Dendritic cell treated with granulocyte-macrophage colony-stimulating factor and Interleukin-4, amounts not matched to agents 40 ng/mL and 50 ng/mL, for 4 days (primary cell): ENCODE data around the gene NOSTRIN.
"Not testable (repeated sequence)": the region's sequence is repeated elsewhere in the genome, so short reads cannot be mapped to it uniquely, and the experiment has no call there.

ENCODE experiments used
- H3K27ac Mint-ChIP-seq: one replicate; pipeline ENCODE4 v1.8.0; 2022; ENCODE audit warnings: mild to moderate bottlenecking, mixed read lengths
- H3K27me3 Mint-ChIP-seq: one replicate; pipeline ENCODE4 v1.8.0; 2022; ENCODE audit warnings: mild to moderate bottlenecking, mixed read lengths
- H3K36me3 Mint-ChIP-seq: one replicate; pipeline ENCODE4 v1.8.0; 2022; ENCODE audit warnings: low read depth, mixed read lengths
- H3K4me1 Mint-ChIP-seq: one replicate; pipeline ENCODE4 v1.8.0; 2022; ENCODE audit warnings: low read depth, mixed read lengths
- H3K4me3 Mint-ChIP-seq: one replicate; pipeline ENCODE4 v1.8.0; 2022; ENCODE audit warnings: mild to moderate bottlenecking, moderate library complexity, mixed read lengths
- H3K9me3 Mint-ChIP-seq: one replicate; pipeline ENCODE4 v1.8.0; 2022; ENCODE audit warnings: mixed read lengths
- intact Hi-C: fragments of 100-400 bp; cut with micrococcal nuclease; formaldehyde crosslinking; loops from one replicate; pipeline ENCODE4 v1.15.0; 2022

Gene NOSTRIN

GRCh38 chr2:168853471-168853870, 51.0 kb downstream of the NOSTRIN start:
- Mint-ChIP-seq H3K36me3 (peaks cover 7% of the 10 kb centered on the region), H3K4me3 (no peak overlapping the region), H3K27ac (no peak overlapping the region), H3K4me1 (no peaks in the 10 kb centered on the region), H3K9me3 (no peaks in the 10 kb centered on the region), H3K27me3 (no peaks in the 10 kb centered on the region)
- intact Hi-C loops, result no loop called here

- Mint-ChIP-seq H3K9me3 (no peaks in the 10 kb centered on the region), H3K27me3 (no peaks in the 10 kb centered on the region), H3K4me1 (no peaks in the 10 kb centered on the region), H3K36me3 (peaks cover 7% of the 10 kb centered on the region), H3K27ac (no peak overlapping the region), H3K4me3 (no peak overlapping the region)
- intact Hi-C loops, result no loop called here
Observed at GRCh38 chr2:168854651-168855050, 52.2 kb downstream of the NOSTRIN start.

- Mint-ChIP-seq H3K4me3 (no peak overlapping the region), H3K27ac (no peak overlapping the region), H3K4me1 (no peaks in the 10 kb centered on the region), H3K36me3 (peaks cover 7% of the 10 kb centered on the region), H3K9me3 (no peaks in the 10 kb centered on the region), H3K27me3 (no peaks in the 10 kb centered on the region)
- intact Hi-C loops, result no loop called here
Observed at GRCh38 chr2:168855601-168856000, 53.2 kb downstream of the NOSTRIN start.

GRCh38 chr2:168858146-168858545, 55.7 kb downstream of the NOSTRIN start:
- intact Hi-C loops, result no loop called here
- H3K27ac Mint-ChIP-seq, result no peak overlapping the region

GRCh38 chr2:168867164-168867563, 64.7 kb downstream of the NOSTRIN start:
- H3K4me1 Mint-ChIP-seq, H3K27ac Mint-ChIP-seq, H3K4me3 Mint-ChIP-seq, intact Hi-C loops, H3K27me3 Mint-ChIP-seq, H3K9me3 Mint-ChIP-seq, H3K36me3 Mint-ChIP-seq: not testable (repeated sequence)

More at GRCh38 chr2:168858146-168858545, 55.7 kb downstream of the NOSTRIN start:
- peaks cover 7% of the 10 kb centered on the region for H3K36me3 Mint-ChIP-seq
- no peaks in the 10 kb centered on the region for H3K4me1 Mint-ChIP-seq
- H3K9me3 Mint-ChIP-seq, result no peaks in the 10 kb centered on the region
- no peak overlapping the region for H3K4me3 Mint-ChIP-seq
- no peaks in the 10 kb centered on the region for H3K27me3 Mint-ChIP-seq

GRCh38 chr2:168870369-168870768, 67.9 kb downstream of the NOSTRIN start:
- H3K4me3 Mint-ChIP-seq, H3K27ac Mint-ChIP-seq, H3K36me3 Mint-ChIP-seq, intact Hi-C loops, H3K4me1 Mint-ChIP-seq, H3K9me3 Mint-ChIP-seq, H3K27me3 Mint-ChIP-seq: not testable (repeated sequence)

GRCh38 chr2:168870824-168871223, 68.4 kb downstream of the NOSTRIN start:
- H3K4me1 Mint-ChIP-seq, intact Hi-C loops, H3K36me3 Mint-ChIP-seq, H3K27ac Mint-ChIP-seq, H3K9me3 Mint-ChIP-seq, H3K4me3 Mint-ChIP-seq, H3K27me3 Mint-ChIP-seq: not testable (repeated sequence)

GRCh38 chr2:168874368-168875054, 72.1 kb downstream of the NOSTRIN start:
- Mint-ChIP-seq H3K4me3 (no peak overlapping the region), H3K27ac (no peak overlapping the region), H3K4me1 (no peaks in the 10 kb centered on the region), H3K9me3 (no peaks in the 10 kb centered on the region), H3K27me3 (no peaks in the 10 kb centered on the region), H3K36me3 (no peaks in the 10 kb centered on the region)
- intact Hi-C loops, result no loop called here

- intact Hi-C loops, H3K4me1 Mint-ChIP-seq, H3K36me3 Mint-ChIP-seq, H3K27me3 Mint-ChIP-seq, H3K9me3 Mint-ChIP-seq, H3K4me3 Mint-ChIP-seq, H3K27ac Mint-ChIP-seq: not testable (repeated sequence)
Observed at GRCh38 chr2:168882163-168882562, 79.7 kb downstream of the NOSTRIN start.

- intact Hi-C loops, result no loop called here
- H3K27ac Mint-ChIP-seq, result no peak overlapping the region
Observed at GRCh38 chr2:168884975-168885374, 82.5 kb downstream of the NOSTRIN start.

GRCh38 chr2:168889635-168890005, 87.2 kb downstream of the NOSTRIN start:
- H3K36me3 Mint-ChIP-seq, result peaks cover 7% of the 10 kb centered on the region
- intact Hi-C loops, result no loop called here
- no peak overlapping the region for H3K27ac Mint-ChIP-seq
- peaks cover 5% of the 10 kb centered on the region for H3K27me3 Mint-ChIP-seq
- H3K9me3 Mint-ChIP-seq, result no peaks in the 10 kb centered on the region
- H3K4me1 Mint-ChIP-seq, result peaks cover 8% of the 10 kb centered on the region
- H3K4me3 Mint-ChIP-seq, result peak overlapping the region; percentile 96

More at GRCh38 chr2:168884975-168885374, 82.5 kb downstream of the NOSTRIN start:
- H3K9me3 Mint-ChIP-seq, result no peaks in the 10 kb centered on the region
- H3K4me3 Mint-ChIP-seq, result no peak overlapping the region
- peaks cover 3% of the 10 kb centered on the region for H3K4me1 Mint-ChIP-seq
- peaks cover 1% of the 10 kb centered on the region for H3K36me3 Mint-ChIP-seq
- H3K27me3 Mint-ChIP-seq, result no peaks in the 10 kb centered on the region

- H3K27ac Mint-ChIP-seq, result peak within 1 kb of the TSS; percentile 71
- H3K4me1 Mint-ChIP-seq, result peaks cover 8% of the 10 kb centered on the region
- intact Hi-C loops, result no loop called here
- peaks cover 7% of the 10 kb centered on the region for H3K36me3 Mint-ChIP-seq
- H3K4me3 Mint-ChIP-seq, result peak within 1 kb of the TSS; percentile 96
- H3K27me3 Mint-ChIP-seq, result peaks cover 5% of the 10 kb centered on the region
- H3K9me3 Mint-ChIP-seq, result no peaks in the 10 kb centered on the region
Observed at GRCh38 chr2:168890006-168890782, 87.8 kb downstream of the NOSTRIN start, which contains the start of gene SPC25. Gene SPC25, minus strand, starts transcription at chr2:168890430. Its CDS starts 911 bp downstream, at chr2:168889519.

- intact Hi-C loops, result no loop called here
- no peak overlapping the region for H3K4me3 Mint-ChIP-seq
- peaks cover 5% of the 10 kb centered on the region for H3K27me3 Mint-ChIP-seq
- peaks cover 7% of the 10 kb centered on the region for H3K36me3 Mint-ChIP-seq
- H3K27ac Mint-ChIP-seq, result no peak overlapping the region
- no peaks in the 10 kb centered on the region for H3K9me3 Mint-ChIP-seq
- peaks cover 14% of the 10 kb centered on the region for H3K4me1 Mint-ChIP-seq
Observed at GRCh38 chr2:168892327-168892726, 89.9 kb downstream of the NOSTRIN start.

- intact Hi-C loops, result no loop called here
Observed at GRCh38 chr2:168894101-168894500, 91.7 kb downstream of the NOSTRIN start.

More at GRCh38 chr2:168894101-168894500, 91.7 kb downstream of the NOSTRIN start:
- Mint-ChIP-seq H3K27ac (no peak overlapping the region), H3K4me3 (no peak overlapping the region), H3K9me3 (no peaks in the 10 kb centered on the region), H3K27me3 (peaks cover 5% of the 10 kb centered on the region), H3K4me1 (peaks cover 14% of the 10 kb centered on the region), H3K36me3 (peaks cover 7% of the 10 kb centered on the region)
